ENCODE data around the gene SF1.

Gene SF1

GRCh38 chr11:64805481-64805880 is 27.1 kb upstream of the SF1 start:
- Histone ChIP-seq H3K4me1 (ENCODE audit: insufficient read depth, low read length) (peaks cover 19% of the 10 kb centered on the region), H3K36me3 (ENCODE audit: insufficient read depth, low read length) (peaks cover 38% of the 10 kb centered on the region), H3K9me3 (ENCODE audit: low read length) (no peaks in the 10 kb centered on the region), H3K27me3 (ENCODE audit: insufficient read depth, low read length) (no peaks in the 10 kb centered on the region), H2AFZ (ENCODE audit: low read depth, low read length) (no peak overlapping the region), H3K4me3 (ENCODE audit: low read length) (no peak overlapping the region)

- Histone ChIP-seq H3K27me3 (ENCODE audit: insufficient read depth, low read length) (no peaks in the 10 kb centered on the region), H3K4me1 (ENCODE audit: insufficient read depth, low read length) (peaks cover 15% of the 10 kb centered on the region), H3K9me3 (ENCODE audit: low read length) (no peaks in the 10 kb centered on the region), H3K4me3 (ENCODE audit: low read length) (no peak overlapping the region), H3K36me3 (ENCODE audit: insufficient read depth, low read length) (peaks cover 38% of the 10 kb centered on the region), H2AFZ (ENCODE audit: low read depth, low read length) (no peak overlapping the region)
Observed at GRCh38 chr11:64804346-64805210, 26.2 kb upstream of the SF1 start.

GRCh38 chr11:64803846-64804345 is 25.6 kb upstream of the SF1 start:
- no peaks in the 10 kb centered on the region for H3K27me3 ChIP-seq (ENCODE audit: insufficient read depth, low read length)
- H2AFZ ChIP-seq (ENCODE audit: low read depth, low read length), result no peak overlapping the region
- no peaks in the 10 kb centered on the region for H3K9me3 ChIP-seq (ENCODE audit: low read length)
- H3K4me1 ChIP-seq (ENCODE audit: insufficient read depth, low read length), result peaks cover 10% of the 10 kb centered on the region
- peaks cover 38% of the 10 kb centered on the region for H3K36me3 ChIP-seq (ENCODE audit: insufficient read depth, low read length)
- peak overlapping the region; percentile 44 for H3K4me3 ChIP-seq (ENCODE audit: low read length)

DNA sequence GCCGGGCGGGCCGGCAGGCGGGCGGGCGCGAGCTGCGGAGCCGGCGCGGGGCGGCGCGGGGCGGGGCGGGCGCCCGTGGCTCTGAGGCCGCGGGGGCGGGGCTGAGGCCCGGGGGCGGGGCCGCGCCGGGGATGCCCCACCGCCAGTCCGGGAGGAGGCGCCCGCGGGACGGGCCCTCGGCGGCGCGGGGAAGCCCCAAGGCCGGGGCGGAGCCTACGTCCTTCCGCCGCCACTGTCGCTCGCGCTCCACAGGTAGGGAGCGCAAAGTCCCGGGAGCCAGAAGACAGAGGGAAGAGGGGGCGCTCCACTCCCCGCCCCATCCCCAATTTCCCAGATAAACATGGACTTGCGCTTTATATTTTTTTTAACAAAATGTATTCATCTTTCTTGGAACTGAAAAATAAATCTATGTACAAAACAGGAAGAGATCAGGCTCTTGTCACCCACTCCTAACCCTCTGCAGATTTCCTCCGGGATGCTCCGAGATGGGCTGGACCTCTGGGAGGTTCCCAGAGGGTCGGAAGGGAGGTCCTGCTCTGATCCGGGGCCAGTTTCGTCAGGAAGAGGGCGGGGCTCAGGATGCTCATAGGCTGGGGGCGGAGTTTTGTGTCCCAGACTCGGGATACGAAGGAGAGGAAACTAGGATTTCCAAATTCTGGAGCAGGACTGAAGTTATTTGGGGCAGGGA is 25.0 kb upstream of the SF1 start, which contains the start of gene MAP4K2:
Gene MAP4K2, minus strand, starts transcription at position 57 of the 688 bp plus-strand sequence. CDS start 65 bp downstream, outside the sequence.
- Histone ChIP-seq H3K4me1 (ENCODE audit: insufficient read depth, low read length) (peaks cover 10% of the 10 kb centered on the region), H3K9me3 (ENCODE audit: low read length) (no peaks in the 10 kb centered on the region), H3K4me3 (ENCODE audit: low read length) (peak within 1 kb of the TSS; percentile 44), H2AFZ (ENCODE audit: low read depth, low read length) (peak within 1 kb of the TSS; percentile 13), H3K27me3 (ENCODE audit: insufficient read depth, low read length) (no peaks in the 10 kb centered on the region), H3K36me3 (ENCODE audit: insufficient read depth, low read length) (peaks cover 37% of the 10 kb centered on the region)

GRCh38 chr11:64802370-64803157 is 24.2 kb upstream of the SF1 start:
- Histone ChIP-seq H3K4me3 (ENCODE audit: low read length) (peak overlapping the region; percentile 31), H3K36me3 (ENCODE audit: insufficient read depth, low read length) (peaks cover 30% of the 10 kb centered on the region), H3K27me3 (ENCODE audit: insufficient read depth, low read length) (no peaks in the 10 kb centered on the region)

DNA sequence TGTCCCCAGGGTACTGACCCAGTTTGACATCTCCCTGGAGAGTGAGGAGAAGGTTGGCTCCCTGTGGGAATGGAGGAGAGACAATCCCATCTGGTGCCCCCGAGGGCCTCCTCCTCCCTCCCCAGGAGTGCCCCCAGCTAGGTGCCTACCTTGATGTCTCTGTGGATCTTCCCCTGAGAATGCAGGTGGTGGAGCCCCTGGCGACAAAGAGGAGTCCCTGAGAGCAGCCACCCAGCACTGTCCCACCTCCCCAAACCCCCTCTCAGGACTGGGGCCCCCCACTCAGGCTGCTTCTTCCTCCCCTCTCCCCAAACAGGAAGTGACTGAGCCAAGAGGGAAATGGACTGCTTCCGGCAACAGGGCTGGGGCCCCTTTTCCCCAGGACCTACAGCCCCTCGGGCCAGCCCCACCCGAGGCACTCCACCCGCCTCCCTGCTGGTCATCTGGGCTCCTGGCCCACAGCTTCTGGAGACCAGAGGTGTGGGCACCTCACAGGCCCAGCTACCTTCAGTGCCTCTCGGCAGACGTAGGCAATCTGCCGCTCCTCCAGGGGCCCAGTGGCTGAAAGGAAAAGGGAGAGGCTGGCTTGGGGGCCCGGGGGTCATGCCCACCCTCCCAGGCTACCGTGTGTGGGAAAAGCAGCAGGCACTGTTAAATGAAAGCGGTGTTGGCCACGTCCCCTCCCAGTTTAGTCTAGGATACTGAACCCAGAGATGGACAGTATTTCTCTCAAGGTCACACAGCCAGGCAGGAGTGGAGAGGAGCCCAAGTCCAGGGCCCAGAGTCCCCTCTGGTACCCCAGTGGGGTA is 23.4 kb upstream of the SF1 start:
- H3K4me3 ChIP-seq (ENCODE audit: low read length), result no peak overlapping the region
- H3K36me3 ChIP-seq (ENCODE audit: insufficient read depth, low read length), result peaks cover 26% of the 10 kb centered on the region
- peaks cover 10% of the 10 kb centered on the region for H3K4me1 ChIP-seq (ENCODE audit: insufficient read depth, low read length)
- no peaks in the 10 kb centered on the region for H3K9me3 ChIP-seq (ENCODE audit: low read length)
- H3K27me3 ChIP-seq (ENCODE audit: insufficient read depth, low read length), result no peaks in the 10 kb centered on the region
- no peak overlapping the region for H2AFZ ChIP-seq (ENCODE audit: low read depth, low read length)

More at GRCh38 chr11:64802370-64803157, 24.2 kb upstream of the SF1 start:
- H2AFZ ChIP-seq (ENCODE audit: low read depth, low read length), result no peak overlapping the region
- peaks cover 10% of the 10 kb centered on the region for H3K4me1 ChIP-seq (ENCODE audit: insufficient read depth, low read length)
- no peaks in the 10 kb centered on the region for H3K9me3 ChIP-seq (ENCODE audit: low read length)

DNA sequence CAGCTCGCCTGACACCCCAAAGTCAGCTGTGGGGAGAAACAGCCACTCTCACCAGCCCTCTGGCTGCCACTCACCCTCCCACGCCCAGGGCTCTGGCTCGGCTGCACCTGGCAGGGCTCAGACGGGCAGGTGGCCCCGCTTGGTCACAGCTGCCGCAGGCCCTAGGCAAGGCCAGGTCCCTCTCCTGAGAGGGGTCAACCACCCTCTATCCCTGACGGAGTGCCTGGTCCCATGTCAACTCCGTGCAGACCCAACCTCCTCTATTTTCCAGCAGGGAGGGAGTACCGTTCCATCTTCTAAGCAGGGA is 22.8 kb upstream of the SF1 start:
- H3K4me1 ChIP-seq (ENCODE audit: insufficient read depth, low read length), result peaks cover 10% of the 10 kb centered on the region
- no peak overlapping the region for H3K4me3 ChIP-seq (ENCODE audit: low read length)
- H3K36me3 ChIP-seq (ENCODE audit: insufficient read depth, low read length), result peaks cover 19% of the 10 kb centered on the region
- H2AFZ ChIP-seq (ENCODE audit: low read depth, low read length), result no peak overlapping the region
- no peaks in the 10 kb centered on the region for H3K27me3 ChIP-seq (ENCODE audit: insufficient read depth, low read length)
- H3K9me3 ChIP-seq (ENCODE audit: low read length), result no peaks in the 10 kb centered on the region

DNA sequence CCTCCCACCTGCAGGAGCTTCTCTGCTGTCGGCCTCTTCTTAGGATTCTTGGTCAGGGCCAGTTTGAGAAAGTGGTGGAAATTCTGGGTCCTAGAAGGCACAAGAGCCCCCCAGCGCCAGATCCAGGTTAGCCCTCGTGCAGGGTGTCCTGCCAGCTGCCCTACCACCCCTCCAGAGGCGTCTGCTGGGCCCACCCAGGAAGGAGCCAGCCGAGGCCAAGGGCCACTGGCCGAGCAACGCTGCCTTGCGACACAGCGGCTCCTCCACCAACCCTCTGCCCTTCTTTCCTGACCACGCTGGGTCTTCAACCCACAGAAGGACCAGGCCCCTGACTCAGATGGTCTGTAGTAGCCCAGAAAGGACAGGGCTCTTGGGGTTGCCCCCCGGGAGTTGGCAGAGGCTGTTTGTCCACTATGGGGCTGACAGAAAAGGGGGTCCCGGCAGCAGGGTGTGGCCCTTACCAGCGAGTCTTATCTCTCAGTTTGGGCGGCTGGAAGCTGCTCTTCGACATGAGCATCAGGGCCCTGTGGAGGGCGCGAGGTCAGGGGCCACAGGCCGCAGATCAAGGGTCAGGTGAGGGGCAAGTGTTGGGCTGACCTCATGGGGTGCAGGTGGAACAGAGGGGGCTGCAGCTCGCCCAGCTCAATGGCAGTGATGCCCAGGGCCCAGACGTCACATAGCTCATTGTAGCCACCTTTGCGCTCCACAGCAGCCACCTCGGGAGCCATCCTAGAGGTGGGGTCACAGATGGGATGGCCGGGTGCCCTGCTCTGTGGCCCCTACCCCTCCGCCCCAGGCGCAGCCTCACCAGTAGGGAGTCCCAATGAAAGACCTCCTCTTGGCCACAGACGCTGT is 22.2 kb upstream of the SF1 start:
- peaks cover 13% of the 10 kb centered on the region for H3K36me3 ChIP-seq (ENCODE audit: insufficient read depth, low read length)
- no peaks in the 10 kb centered on the region for H3K27me3 ChIP-seq (ENCODE audit: insufficient read depth, low read length)
- H2AFZ ChIP-seq (ENCODE audit: low read depth, low read length), result no peak overlapping the region
- peaks cover 10% of the 10 kb centered on the region for H3K4me1 ChIP-seq (ENCODE audit: insufficient read depth, low read length)
- H3K9me3 ChIP-seq (ENCODE audit: low read length), result no peaks in the 10 kb centered on the region
- no peak overlapping the region for H3K4me3 ChIP-seq (ENCODE audit: low read length)

DNA sequence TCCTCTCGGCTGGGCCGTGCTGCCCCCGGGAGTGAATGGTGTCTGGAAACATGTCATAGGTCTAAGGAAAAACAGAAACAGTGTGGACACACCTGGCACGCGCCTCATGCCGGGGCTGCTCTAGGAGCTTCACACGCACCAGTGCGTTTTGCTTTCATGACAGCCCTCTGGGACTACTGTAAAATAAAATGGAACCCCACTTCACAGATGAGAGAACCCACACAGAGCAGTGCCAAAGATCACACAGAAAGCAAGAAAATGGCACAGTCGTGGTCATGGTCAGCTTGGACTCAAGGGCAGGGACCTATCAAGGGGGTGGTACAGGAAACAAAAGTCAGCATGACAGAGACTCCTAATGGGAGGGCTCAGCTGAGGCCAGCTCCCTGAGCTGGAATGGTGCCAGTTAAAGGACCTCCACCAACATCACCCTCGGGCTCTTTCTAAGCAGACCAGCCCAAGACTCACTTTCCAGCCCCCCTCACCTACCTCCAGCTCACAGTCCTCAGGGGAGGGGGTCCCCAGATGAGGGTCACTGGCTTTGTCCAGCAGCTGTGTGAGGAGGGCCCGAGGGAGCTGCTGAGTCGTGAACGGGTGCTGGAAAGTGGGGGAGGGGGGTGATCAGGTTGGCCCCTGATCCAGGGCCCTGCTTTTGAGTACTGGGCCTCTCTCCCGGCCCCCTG is 21.4 kb upstream of the SF1 start:
- Histone ChIP-seq H3K36me3 (ENCODE audit: insufficient read depth, low read length) (peaks cover 6% of the 10 kb centered on the region), H3K4me3 (ENCODE audit: low read length) (no peak overlapping the region), H3K9me3 (ENCODE audit: low read length) (no peaks in the 10 kb centered on the region), H3K27me3 (ENCODE audit: insufficient read depth, low read length) (no peaks in the 10 kb centered on the region), H3K4me1 (ENCODE audit: insufficient read depth, low read length) (peaks cover 10% of the 10 kb centered on the region), H2AFZ (ENCODE audit: low read depth, low read length) (no peak overlapping the region)

DNA sequence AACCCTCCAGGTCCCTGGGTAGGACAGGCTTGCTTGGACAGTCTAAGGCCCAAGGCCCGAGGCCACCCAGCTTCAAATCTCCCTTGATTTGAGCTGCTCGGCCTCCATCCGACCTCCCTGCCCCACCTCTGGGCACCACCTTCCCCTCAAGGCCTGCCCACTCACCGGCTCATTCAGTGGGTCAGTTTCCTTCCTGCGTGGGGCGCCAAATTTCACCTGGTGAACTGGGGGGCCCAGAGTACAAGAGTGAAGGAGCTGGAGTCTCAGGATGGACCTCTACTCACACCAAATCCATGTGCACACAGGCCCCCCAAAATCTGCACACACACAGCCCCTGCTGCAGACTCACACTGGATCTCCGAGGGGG is 20.9 kb upstream of the SF1 start:
- no peaks in the 10 kb centered on the region for H3K27me3 ChIP-seq (ENCODE audit: insufficient read depth, low read length)
- peaks cover 3% of the 10 kb centered on the region for H3K36me3 ChIP-seq (ENCODE audit: insufficient read depth, low read length)
- no peak overlapping the region for H3K4me3 ChIP-seq (ENCODE audit: low read length)
- H3K4me1 ChIP-seq (ENCODE audit: insufficient read depth, low read length), result peaks cover 8% of the 10 kb centered on the region
- H2AFZ ChIP-seq (ENCODE audit: low read depth, low read length), result no peak overlapping the region
- H3K9me3 ChIP-seq (ENCODE audit: low read length), result no peaks in the 10 kb centered on the region

GRCh38 chr11:64796757-64797541 is 18.6 kb upstream of the SF1 start:
- Histone ChIP-seq H3K4me3 (ENCODE audit: low read length) (no peak overlapping the region), H3K36me3 (ENCODE audit: insufficient read depth, low read length) (no peaks in the 10 kb centered on the region), H2AFZ (ENCODE audit: low read depth, low read length) (no peak overlapping the region), H3K4me1 (ENCODE audit: insufficient read depth, low read length) (no peaks in the 10 kb centered on the region), H3K9me3 (ENCODE audit: low read length) (no peaks in the 10 kb centered on the region), H3K27me3 (ENCODE audit: insufficient read depth, low read length) (no peaks in the 10 kb centered on the region)
